OCI-LY1 (cell line): Measurements from ENCODE around the gene GYS2.

Source experiments
- CTCF ChIP-seq: fragments of 200-600 bp; sonication (generic), shearing (Covaris generic); IDR thresholded peaks from 2 replicates; pipeline ENCODE4 v1.5.1; 2017; ENCODE audit warnings: mild to moderate bottlenecking, antibody characterized with exemption, low read length, moderate library complexity, mixed read lengths
- EZH2 ChIP-seq: fragments of 200-600 bp; sonication (generic), shearing (Covaris generic); IDR thresholded peaks from 2 replicates; pipeline ENCODE4 v1.8.0; 2017; ENCODE audit warnings: borderline replicate concordance, mixed run types, mild to moderate bottlenecking, antibody characterized with exemption, low read length, moderate library complexity, mixed read lengths

- TF ChIP-seq CTCF (no peak), EZH2 (no peak)
Measured at GRCh38 chr12:21528953-21529352, 75.7 kb downstream of the GYS2 start.
